Right lobe of liver (tissue), 4 donors: Measurements from ENCODE around the gene LGMN.

Experiments
- CTCF ChIP-seq, 4 donors: fragments of 200-600 bp in 3 of 4; fragments of 450-650 bp in 1 of 4; IDR thresholded peaks; one replicate each; pipeline versions ENCODE4 v1.5.1 to v1.8.0; 2016 to 2022; ENCODE audit warnings: antibody characterized with exemption in 4 of 4, mild to moderate bottlenecking in 2 of 4
- POLR2A ChIP-seq: fragments of 450-650 bp; IDR thresholded peaks from one replicate; pipeline ENCODE4 v1.6.1; 2017; ENCODE audit warnings: antibody characterized with exemption, mild to moderate bottlenecking
- donor health status: DM: no; HTN: no; CAD: no.
- donor health status: DM: no; HTN: no; CAD: no.
- donor health status: DM: no; HTN: yes; CAD: no.

- TF ChIP-seq CTCF (IDR thresholded peaks at IDR 0.05) (no peak), POLR2A (no peak)
These were observed 71.9 kb downstream of the LGMN start for GRCh38 chr14:92676403-92677086.
